ENCODE results near the gene GJB3.

The GJB3 gene

GRCh38 chr1:34825455-34826091 is 44.6 kb downstream of the GJB3 start:
- TF ChIP-seq CTCF (IDR thresholded peaks at IDR 0.05; ENCODE audit: low read depth, low read length, missing control alignments) = no peak
- DNase-seq (ENCODE audit: low read depth) = no peak

GRCh38 chr1:34827341-34827941 is 46.4 kb downstream of the GJB3 start:
- TF ChIP-seq CTCF (IDR thresholded peaks at IDR 0.05; ENCODE audit: low read depth, low read length, missing control alignments) = no peak
- no peak for DNase-seq (ENCODE audit: low read depth)
- no peak overlapping the region for H3K4me3 ChIP-seq (ENCODE audit: low read depth, low read length)

More at GRCh38 chr1:34825455-34826091, 44.6 kb downstream of the GJB3 start:
- H3K4me3 ChIP-seq (ENCODE audit: low read depth, low read length) = no peak overlapping the region

GRCh38 chr1:34828611-34829010 is 47.6 kb downstream of the GJB3 start:
- H3K4me3 ChIP-seq (ENCODE audit: low read depth, low read length) = no peak overlapping the region
- no peak for DNase-seq (ENCODE audit: low read depth)
- TF ChIP-seq CTCF (IDR thresholded peaks at IDR 0.05; ENCODE audit: low read depth, low read length, missing control alignments) = no peak

- no peak for TF ChIP-seq CTCF (IDR thresholded peaks at IDR 0.05; ENCODE audit: low read depth, low read length, missing control alignments)
- H3K4me3 ChIP-seq (ENCODE audit: low read depth, low read length) = no peak overlapping the region
- no peak for DNase-seq (ENCODE audit: low read depth)
These were observed 48.2 kb downstream of the GJB3 start for GRCh38 chr1:34829250-34829649.

- H3K4me3 ChIP-seq (ENCODE audit: low read depth, low read length) = no peak overlapping the region
- TF ChIP-seq CTCF (IDR thresholded peaks at IDR 0.05; ENCODE audit: low read depth, low read length, missing control alignments) = no peak
- no peak for DNase-seq (ENCODE audit: low read depth)
These were observed 50.8 kb downstream of the GJB3 start for GRCh38 chr1:34831721-34832246.

GRCh38 chr1:34833711-34834110 is 52.7 kb downstream of the GJB3 start:
- no peak overlapping the region for H3K4me3 ChIP-seq (ENCODE audit: low read depth, low read length)
- no peak for DNase-seq (ENCODE audit: low read depth)
- no peak for TF ChIP-seq CTCF (IDR thresholded peaks at IDR 0.05; ENCODE audit: low read depth, low read length, missing control alignments)
